Mucosa of rectum (tissue), 2 donors: Measurements from ENCODE around the gene PDCD7.
"Not testable (repeated sequence)": the region's sequence is repeated elsewhere in the genome, so short reads cannot be mapped to it uniquely, and the experiment has no call there.

Experiments
- H3K27ac ChIP-seq, 2 donors: one replicate each; pipeline ENCODE4 v1.7.0; 2013; ENCODE audit warnings: inconsistent platforms in 2 of 2, low read depth in 2 of 2, low read length in 2 of 2
- H3K27me3 ChIP-seq, 2 donors: one replicate each; pipeline ENCODE4 v1.7.0; 2013; ENCODE audit warnings: low read length in 2 of 2; ENCODE audit not compliant: control insufficient read depth in 2 of 2, insufficient read depth in 2 of 2
- H3K36me3 ChIP-seq, 2 donors: one replicate each; pipeline ENCODE4 v1.7.0; 2013; ENCODE audit warnings: low read length in 2 of 2; ENCODE audit not compliant: control insufficient read depth in 2 of 2, insufficient read depth in 2 of 2
- H3K4me1 ChIP-seq, 2 donors: one replicate each; pipeline ENCODE4 v1.7.0; 2013; ENCODE audit warnings: low read length in 2 of 2, mild to moderate bottlenecking in 1 of 2; ENCODE audit not compliant: control insufficient read depth in 2 of 2, insufficient read depth in 2 of 2
- H3K4me3 ChIP-seq, 2 donors: one replicate each; pipeline ENCODE4 v1.7.0; 2013; ENCODE audit warnings: low read length in 2 of 2
- H3K9ac ChIP-seq, 2 donors: one replicate each; pipeline ENCODE4 v1.7.0; 2013; ENCODE audit warnings: low read length in 2 of 2, low read depth in 1 of 2, mild to moderate bottlenecking in 1 of 2
- H3K9me3 ChIP-seq, 2 donors: one replicate each; pipeline ENCODE4 v1.7.0; 2013; ENCODE audit warnings: low read length in 2 of 2; ENCODE audit not compliant: control insufficient read depth in 2 of 2
- donor health status: healthy.
- donor health status: Normal muscosa, but diverticular disease.

The PDCD7 gene

GRCh38 chr15:65093793-65094170 is 39.8 kb downstream of the PDCD7 start:
- H3K27me3 ChIP-seq, H3K36me3 ChIP-seq, H3K27ac ChIP-seq, H3K4me3 ChIP-seq, H3K9ac ChIP-seq, H3K9me3 ChIP-seq: not testable (repeated sequence)
- H3K4me1 ChIP-seq = peaks cover 10 to 14% of the 10 kb centered on the region in 2 donors

GRCh38 chr15:65092911-65093792 is 40.5 kb downstream of the PDCD7 start:
- Histone ChIP-seq H3K9me3 (no peaks in the 10 kb centered on the region), H3K4me1 (peaks cover 17 to 20% of the 10 kb centered on the region in 2 donors), H3K4me3 (no peak overlapping the region), H3K9ac (no peak overlapping the region), H3K36me3 (no peaks in the 10 kb centered on the region), H3K27me3 (no peaks in the 10 kb centered on the region), H3K27ac (no peak overlapping the region)

DNA sequence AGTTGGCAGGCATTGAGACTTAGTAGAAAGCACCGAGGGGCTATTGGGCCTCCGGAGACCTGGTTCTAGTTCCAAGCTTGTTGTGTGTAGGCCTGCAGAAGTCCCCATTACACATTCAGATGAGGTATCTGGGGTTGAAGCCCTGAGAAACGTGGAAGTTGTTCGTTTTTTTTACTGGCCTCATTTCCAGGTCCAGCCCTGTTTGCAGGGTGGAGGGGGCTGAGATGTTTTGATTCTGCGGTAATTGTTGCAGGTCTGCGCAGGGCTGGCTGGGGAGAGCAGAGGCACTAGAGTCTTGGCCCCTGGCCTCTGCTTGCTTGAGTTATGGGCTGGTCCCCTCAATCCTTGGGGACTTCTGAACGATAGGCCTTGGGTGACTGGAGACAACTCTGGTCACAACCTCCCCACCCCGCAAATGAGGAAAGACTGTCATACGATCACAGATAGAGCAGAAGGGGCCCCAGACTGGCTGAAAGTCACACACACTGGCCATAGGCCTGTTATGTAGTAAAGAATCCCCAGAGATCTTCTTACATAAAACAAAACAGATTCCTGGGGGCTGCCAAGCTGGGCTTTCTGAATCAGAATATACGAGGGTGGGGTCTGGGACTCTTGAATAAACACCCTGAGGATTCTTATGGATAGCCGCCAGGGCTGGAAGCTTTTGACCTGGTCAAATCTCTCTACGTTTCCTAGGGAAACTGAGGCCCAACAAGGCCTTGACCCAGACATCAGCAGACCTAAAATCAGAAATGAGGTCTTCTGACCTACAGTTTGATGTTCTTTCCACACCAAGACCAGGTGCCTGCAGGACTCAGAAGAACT is 41.5 kb downstream of the PDCD7 start:
- Histone ChIP-seq H3K36me3 (no peaks in the 10 kb centered on the region), H3K9ac (no peak overlapping the region), H3K4me3 (no peak overlapping the region), H3K27me3 (no peaks in the 10 kb centered on the region), H3K4me1 (peaks cover 24 to 30% of the 10 kb centered on the region in 2 donors), H3K9me3 (no peaks in the 10 kb centered on the region), H3K27ac (no peak overlapping the region)

GRCh38 chr15:65089206-65089824 is 44.3 kb downstream of the PDCD7 start:
- Histone ChIP-seq H3K27me3 (no peaks in the 10 kb centered on the region), H3K9me3 (no peaks in the 10 kb centered on the region), H3K9ac (peak overlapping the region; percentile 58 to 75), H3K36me3 (no peaks in the 10 kb centered on the region), H3K4me3 (no peak overlapping the region), H3K4me1 (peaks cover 24 to 30% of the 10 kb centered on the region in 2 donors), H3K27ac (peak overlapping the region; percentile 94 to 96)

GRCh38 chr15:65088643-65089021 is 45.0 kb downstream of the PDCD7 start:
- Histone ChIP-seq H3K4me1 (peaks cover 24 to 30% of the 10 kb centered on the region in 2 donors), H3K9me3 (no peaks in the 10 kb centered on the region), H3K27me3 (no peaks in the 10 kb centered on the region), H3K36me3 (no peaks in the 10 kb centered on the region), H3K27ac (peak overlapping the region; percentile 94 to 96), H3K9ac (peak overlapping the region; percentile 58 to 75), H3K4me3 (no peak overlapping the region)

DNA sequence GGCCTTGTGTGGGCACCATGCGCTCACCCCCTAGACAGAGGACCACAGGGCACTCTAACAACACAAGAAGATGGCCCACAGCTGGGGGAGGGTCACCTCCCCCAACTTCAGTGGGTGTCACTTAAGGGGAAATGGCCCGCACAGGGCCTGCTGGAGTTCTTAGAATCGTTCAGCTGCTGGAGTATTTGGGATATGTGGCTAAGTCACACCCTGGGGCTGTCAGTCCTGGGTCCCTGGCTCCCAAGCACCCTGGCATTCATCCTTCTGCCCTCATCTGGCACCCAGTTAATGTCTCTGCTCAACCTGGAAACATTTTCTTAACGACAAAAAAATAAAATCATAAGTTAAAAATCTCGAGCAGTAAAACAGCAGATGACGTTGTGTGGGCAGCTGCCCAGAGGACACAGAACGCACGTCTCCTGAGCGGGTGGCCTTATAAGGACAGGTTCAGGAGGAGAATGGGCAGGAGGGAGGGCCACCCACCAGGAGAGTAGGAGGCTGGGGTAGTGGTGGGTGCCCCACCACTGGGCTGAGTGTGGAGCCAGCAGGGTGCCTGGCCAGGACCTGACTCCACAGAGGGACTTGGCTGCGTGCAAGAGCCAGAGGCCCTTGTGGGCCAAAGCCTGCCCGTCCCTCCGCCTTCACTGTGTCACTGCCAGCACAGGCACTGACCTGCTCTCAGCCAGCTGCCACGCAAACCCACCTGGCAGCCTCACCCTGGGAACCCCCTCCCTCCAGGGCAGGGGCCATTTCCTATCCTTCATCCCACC is 45.5 kb downstream of the PDCD7 start:
- Histone ChIP-seq H3K9me3 (no peaks in the 10 kb centered on the region), H3K4me1 (peaks cover 24 to 30% of the 10 kb centered on the region in 2 donors), H3K27me3 (no peaks in the 10 kb centered on the region), H3K9ac (peak overlapping the region; percentile 58 to 75), H3K4me3 (no peak overlapping the region), H3K36me3 (no peaks in the 10 kb centered on the region), H3K27ac (peak overlapping the region; percentile 94 to 96)

DNA sequence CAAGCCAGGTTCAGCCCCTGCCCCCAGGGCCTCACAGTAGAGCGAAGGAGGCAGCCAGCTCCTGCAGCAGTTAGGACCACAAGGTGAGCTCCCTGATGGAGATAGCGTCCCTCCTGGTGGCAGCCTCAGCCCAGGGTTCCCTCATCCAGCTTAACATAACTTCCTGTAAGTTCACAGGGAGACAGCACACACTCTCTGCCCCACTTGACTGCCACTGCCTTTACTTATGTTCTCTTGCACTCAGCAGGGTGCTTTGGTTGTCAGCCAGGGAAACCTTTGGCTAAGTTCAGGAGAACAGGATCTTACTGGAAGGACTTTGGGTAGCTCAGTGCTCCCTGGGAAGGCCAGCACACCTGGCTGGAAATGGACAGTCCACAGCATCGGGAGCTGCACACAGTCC is 46.2 kb downstream of the PDCD7 start:
- H3K9me3 ChIP-seq = no peaks in the 10 kb centered on the region
- peaks cover 27 to 36% of the 10 kb centered on the region in 2 donors for H3K4me1 ChIP-seq
- H3K4me3 ChIP-seq = no peak overlapping the region
- no peaks in the 10 kb centered on the region for H3K36me3 ChIP-seq
- peak overlapping the region; percentile 58 to 75 for H3K9ac ChIP-seq
- no peaks in the 10 kb centered on the region for H3K27me3 ChIP-seq
- H3K27ac ChIP-seq = peak overlapping the region; percentile 94 to 96

DNA sequence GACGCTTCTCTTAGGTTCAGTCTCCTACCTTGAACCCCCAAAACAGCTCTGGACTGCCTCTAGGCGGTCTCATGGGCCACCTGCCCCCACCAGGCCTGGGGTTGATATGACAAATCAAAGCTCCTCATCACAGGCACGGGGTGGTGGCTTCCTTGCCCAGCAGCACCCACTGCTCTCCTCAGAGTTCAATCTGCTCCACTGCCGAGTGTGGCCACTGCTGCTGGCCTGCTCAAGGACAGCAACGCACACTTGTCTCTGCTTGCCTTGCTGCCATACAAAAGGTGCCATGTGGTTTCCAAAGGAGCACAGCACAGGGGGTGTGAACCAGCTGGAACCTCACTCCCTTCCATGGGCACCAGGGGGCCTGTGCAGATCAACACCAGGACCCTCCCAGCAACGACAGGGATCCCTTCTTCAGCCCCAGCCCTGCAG is 46.9 kb downstream of the PDCD7 start:
- Histone ChIP-seq H3K27ac (no peak overlapping the region), H3K4me3 (no peak overlapping the region), H3K9ac (no peak overlapping the region), H3K4me1 (peaks cover 34 to 43% of the 10 kb centered on the region in 2 donors), H3K9me3 (no peaks in the 10 kb centered on the region), H3K27me3 (no peaks in the 10 kb centered on the region), H3K36me3 (no peaks in the 10 kb centered on the region)

- no peaks in the 10 kb centered on the region for H3K36me3 ChIP-seq
- peaks cover 35 to 43% of the 10 kb centered on the region in 2 donors for H3K4me1 ChIP-seq
- H3K9ac ChIP-seq = no peak overlapping the region
- no peaks in the 10 kb centered on the region for H3K9me3 ChIP-seq
- no peak overlapping the region for H3K4me3 ChIP-seq
- H3K27ac ChIP-seq = no peak overlapping the region
- H3K27me3 ChIP-seq = no peaks in the 10 kb centered on the region
Observed at GRCh38 chr15:65085990-65086679, 47.5 kb downstream of the PDCD7 start.
